Testis (tissue), 3 donors: ENCODE results near the gene NALCN. TPM values are rescaled to one million over a fixed set of nuclear protein-coding genes. Genes with fewer than 3 reads are reported as not detected.

Experiments
- DNase-seq: peaks from one replicate; pipeline ENCODE4 v3.0.0-alpha.2; 2019
- H3K27ac ChIP-seq, 2 donors: fragments of 200-600 bp; sonication (generic); one replicate each; pipeline ENCODE4 v1.5.1; 2019
- H3K27me3 ChIP-seq: fragments of 200-600 bp; sonication (generic); one replicate; pipeline ENCODE4 v1.5.1; 2019
- H3K36me3 ChIP-seq: fragments of 200-600 bp; sonication (generic); one replicate; pipeline ENCODE4 v1.5.1; 2017; ENCODE audit warnings: low read depth; ENCODE audit errors: missing control alignments
- H3K4me1 ChIP-seq: fragments of 200-600 bp; sonication (generic); one replicate; pipeline ENCODE4 v1.5.1; 2019
- H3K4me3 ChIP-seq, 2 donors: fragments of 200-600 bp; sonication (generic); one replicate each; pipeline ENCODE4 v1.5.1; 2017 to 2019
- H3K9me3 ChIP-seq: fragments of 200-600 bp; sonication (generic); one replicate; pipeline ENCODE4 v1.5.1; 2017
- POLR2A ChIP-seq: fragments of 450-650 bp; IDR thresholded peaks from one replicate; pipeline ENCODE4 v1.6.1; 2017; ENCODE audit warnings: antibody characterized with exemption, mild to moderate bottlenecking, moderate library complexity
- WGBS, 2 donors: methylation state at CpG; one replicate each; pipeline ENCODE4 v1.1.5; 2018; 5-methylcytosine and 5-hydroxymethylcytosine counted together
- intact Hi-C: fragments of 100-400 bp; cut with DNase I; formaldehyde crosslinking; loops from one replicate; pipeline ENCODE4 v1.15.1; 2023; ENCODE audit warnings: low total_unique reads
- polyA plus RNA-seq: library from polyadenylated mRNA; stranded (reverse); fragments of 350-450 nt; fragmentation: Illumina TruSeq; extraction: RNeasy Lipid Tissue Mini Kit (QIAGEN cat#74804); gene quantifications from one replicate; pipeline ENCODE4 v1.2.3, GENCODE V29; 2014; ENCODE audit warnings: low read depth, low replicate concordance; ENCODE audit not compliant: insufficient read depth
- total RNA-seq, 2 donors: library from RNA; depleted of rRNA; stranded (reverse); fragments of >200 nt; gene quantifications; one replicate each; pipeline ENCODE4 v1.2.3, GENCODE V29; 2016
- TF ChIP-seq, protein P1 (sequence below), 3 experiments: fragments of 450-650 bp in 2 of 3; fragments of 200-600 bp in 1 of 3; sonication (generic) in 1 of 3; IDR thresholded peaks; one replicate each; pipeline ENCODE4 v1.5.1; 2016 to 2019; ENCODE audit warnings: antibody characterized with exemption in 3 of 3, mild to moderate bottlenecking in 2 of 3, moderate library complexity in 1 of 3

NALCN gene
- total and polyA plus RNA-seq, 3 donors from 2014 or later = 2.9 to 4.0 (median 3.2) TPM

GRCh38 chr13:101190976-101191375 is 225.3 kb downstream of the NALCN start:
- 59 to 60% methylated on average over 3 of the region's 3 CpGs for WGBS, 2 donors
- DNase-seq = no peak
- Histone ChIP-seq H3K27me3 (no peaks in the 10 kb centered on the region), H3K9me3 (no peaks in the 10 kb centered on the region), H3K27ac (no peak overlapping the region), H3K4me3 (no peak overlapping the region), H3K4me1 (no peaks in the 10 kb centered on the region), H3K36me3 (no peaks in the 10 kb centered on the region)
- TF ChIP-seq, protein P1, sequence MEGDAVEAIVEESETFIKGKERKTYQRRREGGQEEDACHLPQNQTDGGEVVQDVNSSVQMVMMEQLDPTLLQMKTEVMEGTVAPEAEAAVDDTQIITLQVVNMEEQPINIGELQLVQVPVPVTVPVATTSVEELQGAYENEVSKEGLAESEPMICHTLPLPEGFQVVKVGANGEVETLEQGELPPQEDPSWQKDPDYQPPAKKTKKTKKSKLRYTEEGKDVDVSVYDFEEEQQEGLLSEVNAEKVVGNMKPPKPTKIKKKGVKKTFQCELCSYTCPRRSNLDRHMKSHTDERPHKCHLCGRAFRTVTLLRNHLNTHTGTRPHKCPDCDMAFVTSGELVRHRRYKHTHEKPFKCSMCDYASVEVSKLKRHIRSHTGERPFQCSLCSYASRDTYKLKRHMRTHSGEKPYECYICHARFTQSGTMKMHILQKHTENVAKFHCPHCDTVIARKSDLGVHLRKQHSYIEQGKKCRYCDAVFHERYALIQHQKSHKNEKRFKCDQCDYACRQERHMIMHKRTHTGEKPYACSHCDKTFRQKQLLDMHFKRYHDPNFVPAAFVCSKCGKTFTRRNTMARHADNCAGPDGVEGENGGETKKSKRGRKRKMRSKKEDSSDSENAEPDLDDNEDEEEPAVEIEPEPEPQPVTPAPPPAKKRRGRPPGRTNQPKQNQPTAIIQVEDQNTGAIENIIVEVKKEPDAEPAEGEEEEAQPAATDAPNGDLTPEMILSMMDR (IDR thresholded peaks at IDR 0.05) = no peak
- TF ChIP-seq POLR2A = no peak
- intact Hi-C loops = no loop called here

DNA sequence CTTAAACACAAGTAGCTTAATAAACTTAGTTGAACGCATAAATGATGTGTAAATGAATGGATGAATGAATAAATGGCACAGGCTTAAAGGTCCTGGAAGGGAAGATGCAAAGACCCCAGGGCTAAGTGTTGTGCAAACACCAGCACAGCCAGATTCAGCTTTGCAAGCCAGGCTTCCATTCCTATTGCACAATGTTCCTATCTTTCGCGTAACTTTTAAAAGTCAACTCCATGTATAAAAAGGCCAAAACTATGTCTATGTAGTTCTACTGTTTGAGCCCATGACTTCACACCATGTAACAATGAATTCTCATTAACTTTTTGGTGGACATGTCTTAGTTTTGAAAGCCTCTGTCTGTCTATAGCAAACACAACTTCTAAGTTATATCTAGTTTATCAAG is 226.0 kb downstream of the NALCN start:
- no peaks in the 10 kb centered on the region for H3K27me3 ChIP-seq
- intact Hi-C loops = no loop called here
- H3K36me3 ChIP-seq = no peaks in the 10 kb centered on the region
- no peaks in the 10 kb centered on the region for H3K4me1 ChIP-seq
- no peaks in the 10 kb centered on the region for H3K9me3 ChIP-seq
- no peak for DNase-seq
- H3K4me3 ChIP-seq = no peak overlapping the region
- 90 to 96% methylated on average over 3 of the region's 3 CpGs for WGBS, 2 donors
- TF ChIP-seq, protein P1 (IDR thresholded peaks at IDR 0.05) = no peak
- TF ChIP-seq POLR2A = no peak
- H3K27ac ChIP-seq = no peak overlapping the region

- DNase-seq = no peak
- Histone ChIP-seq H3K4me3 (no peak overlapping the region), H3K9me3 (no peaks in the 10 kb centered on the region), H3K4me1 (no peaks in the 10 kb centered on the region), H3K27me3 (no peaks in the 10 kb centered on the region), H3K27ac (no peak overlapping the region), H3K36me3 (no peaks in the 10 kb centered on the region)
- no peak for TF ChIP-seq POLR2A
- TF ChIP-seq, protein P1 (IDR thresholded peaks at IDR 0.05) = no peak
- 80 to 84% methylated on average over 3 of the region's 3 CpGs for WGBS, 2 donors
- intact Hi-C loops = no loop called here
Measured at GRCh38 chr13:101185606-101186005, 230.7 kb downstream of the NALCN start.

DNA sequence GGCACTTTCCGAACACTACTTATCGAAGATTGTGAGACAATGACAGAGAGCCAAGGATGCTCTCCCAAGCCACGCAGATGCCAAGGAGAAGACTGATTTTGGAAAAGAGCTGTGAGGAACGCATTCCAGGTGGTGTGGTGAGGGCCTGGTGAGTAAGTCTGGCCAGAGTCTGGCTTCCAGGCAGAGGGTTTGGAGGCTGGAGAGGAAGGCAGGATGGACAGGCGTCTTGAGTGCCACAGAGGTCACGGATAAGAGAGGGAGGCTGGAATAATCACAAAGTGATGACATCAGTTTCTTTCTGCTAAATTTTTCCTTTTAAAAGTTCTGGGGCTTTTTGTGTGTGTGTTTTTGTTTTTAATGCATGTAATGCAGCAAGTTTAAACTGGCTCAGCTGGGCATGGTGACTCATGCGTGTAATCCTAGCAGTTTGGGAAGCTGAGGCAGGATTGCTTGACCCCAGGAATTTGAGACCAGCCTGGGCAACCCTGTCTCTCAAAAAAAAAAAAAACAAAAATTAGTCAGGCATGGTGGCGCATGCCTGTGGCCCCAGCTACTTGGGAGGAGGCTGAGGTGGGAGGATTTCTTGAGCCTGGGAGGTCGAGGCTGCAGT is 235.1 kb downstream of the NALCN start:
- TF ChIP-seq POLR2A = no peak
- TF ChIP-seq, protein P1 (IDR thresholded peaks at IDR 0.05) = no peak
- H3K27me3 ChIP-seq = no peaks in the 10 kb centered on the region
- H3K27ac ChIP-seq = no peak overlapping the region
- 70 to 77% methylated on average over 9 of the region's 9 CpGs for WGBS, 2 donors
- H3K9me3 ChIP-seq = no peaks in the 10 kb centered on the region
- intact Hi-C loops = no loop called here
- no peaks in the 10 kb centered on the region for H3K36me3 ChIP-seq
- no peak for DNase-seq
- no peak overlapping the region for H3K4me3 ChIP-seq
- H3K4me1 ChIP-seq = no peaks in the 10 kb centered on the region

GRCh38 chr13:101179021-101179420 is 237.3 kb downstream of the NALCN start:
- intact Hi-C loops = no loop called here
- Histone ChIP-seq H3K4me3 (no peak overlapping the region), H3K27ac (no peak overlapping the region), H3K36me3 (no peaks in the 10 kb centered on the region), H3K9me3 (no peaks in the 10 kb centered on the region), H3K27me3 (no peaks in the 10 kb centered on the region), H3K4me1 (no peaks in the 10 kb centered on the region)
- 86 to 89% methylated on average over 4 of the region's 4 CpGs for WGBS, 2 donors
- no peak for DNase-seq
- TF ChIP-seq, protein P1 (IDR thresholded peaks at IDR 0.05) = no peak
- TF ChIP-seq POLR2A = no peak
